Liver (tissue), 9 donors: ENCODE data around the gene TOM1L2. TPM values are rescaled to one million over a fixed set of nuclear protein-coding genes. Genes with fewer than 3 reads are reported as not detected.

Experiments
- DNase-seq: peaks from one replicate; pipeline ENCODE4 v3.0.0-alpha.2; 2017; ENCODE audit warnings: low spot score
- H3K27ac ChIP-seq, 2 donors: one replicate each; pipeline ENCODE4 v1.7.0; 2013; ENCODE audit warnings: inconsistent platforms in 2 of 2, low read length in 2 of 2, control low read depth in 1 of 2, low read depth in 1 of 2, mild to moderate bottlenecking in 1 of 2
- H3K27me3 ChIP-seq, 4 donors: one replicate each; pipeline versions ENCODE4 v1.6.1 to v1.7.0; 2013; ENCODE audit warnings: low read length in 3 of 4, inconsistent platforms in 1 of 4, mild to moderate bottlenecking in 1 of 4, moderate library complexity in 1 of 4; ENCODE audit not compliant: control insufficient read depth in 4 of 4, insufficient read depth in 4 of 4
- H3K36me3 ChIP-seq, 4 donors: one replicate each; pipeline versions ENCODE4 v1.6.1 to v1.7.0; 2013; ENCODE audit warnings: low read length in 3 of 4, mild to moderate bottlenecking in 3 of 4, low read depth in 1 of 4, moderate library complexity in 1 of 4; ENCODE audit not compliant: control insufficient read depth in 4 of 4, insufficient read depth in 3 of 4
- H3K4me1 ChIP-seq, 4 donors: one replicate each; pipeline versions ENCODE4 v1.6.1 to v1.7.0; 2013; ENCODE audit warnings: low read length in 3 of 4, mild to moderate bottlenecking in 3 of 4, moderate library complexity in 1 of 4; ENCODE audit not compliant: control insufficient read depth in 4 of 4, insufficient read depth in 4 of 4
- H3K4me3 ChIP-seq, 3 donors: one replicate each; pipeline versions ENCODE4 v1.6.1 to v1.7.0; 2013; ENCODE audit warnings: low read length in 3 of 3, control low read depth in 1 of 3, low read depth in 1 of 3, mild to moderate bottlenecking in 1 of 3
- H3K9ac ChIP-seq, 2 donors: one replicate each; pipeline ENCODE4 v1.7.0; 2013; ENCODE audit warnings: low read length in 2 of 2, mild to moderate bottlenecking in 2 of 2, moderate library complexity in 2 of 2, control low read depth in 1 of 2, low read depth in 1 of 2
- H3K9me3 ChIP-seq, 4 donors: one replicate each; pipeline versions ENCODE4 v1.6.1 to v1.7.0; 2013; ENCODE audit warnings: low read length in 3 of 4; ENCODE audit not compliant: control insufficient read depth in 4 of 4
- ATF3 ChIP-seq: IDR thresholded peaks from 2 replicates; pipeline ENCODE4 v1.6.1; 2016; ENCODE audit warnings: antibody characterized with exemption
- CTCF ChIP-seq: fragments of 150-350 bp; IDR thresholded peaks from 2 replicates; pipeline ENCODE4 v1.5.1; 2017; ENCODE audit warnings: improper control_type of control experiment, low read depth, low read length; ENCODE audit not compliant: missing input control
- EGR1 ChIP-seq, 2 donors: IDR thresholded peaks; 2 replicates each; pipeline ENCODE4 v1.6.1; 2016 to 2018; ENCODE audit warnings: antibody characterized with exemption in 2 of 2, low read depth in 2 of 2
- FOXA1 ChIP-seq: IDR thresholded peaks from 2 replicates; pipeline ENCODE4 v1.6.1; 2016; ENCODE audit warnings: antibody characterized with exemption
- FOXA2 ChIP-seq: IDR thresholded peaks from 2 replicates; pipeline ENCODE4 v1.6.1; 2016; ENCODE audit warnings: antibody characterized with exemption
- GABPA ChIP-seq, 2 donors: IDR thresholded peaks in 1 of 2; conservative IDR thresholded peaks in 1 of 2; 2 replicates each; pipeline ENCODE4 v1.6.1; 2016; ENCODE audit warnings: antibody characterized with exemption in 2 of 2, mild to moderate bottlenecking in 1 of 2, moderate library complexity in 1 of 2
- HNF4A ChIP-seq, 2 donors: conservative IDR thresholded peaks; 2 replicates each; pipeline ENCODE4 v1.6.1; 2016; ENCODE audit warnings: antibody characterized with exemption in 2 of 2, mild to moderate bottlenecking in 2 of 2
- HNF4G ChIP-seq: IDR thresholded peaks from 2 replicates; pipeline ENCODE4 v1.6.1; 2016; ENCODE audit warnings: antibody characterized with exemption
- JUND ChIP-seq, 2 donors: IDR thresholded peaks; 2 replicates each; pipeline ENCODE4 v1.6.1; 2016; ENCODE audit warnings: antibody characterized with exemption in 2 of 2
- MAX ChIP-seq: IDR thresholded peaks from 2 replicates; pipeline ENCODE4 v1.6.1; 2016; ENCODE audit warnings: antibody characterized with exemption
- NR2F2 ChIP-seq: IDR thresholded peaks from 2 replicates; pipeline ENCODE4 v1.6.1; 2016; ENCODE audit warnings: antibody characterized with exemption
- RAD21 ChIP-seq, 2 donors: IDR thresholded peaks; 2 replicates each; pipeline ENCODE4 v1.6.1; 2016; ENCODE audit warnings: antibody characterized with exemption in 2 of 2, mild to moderate bottlenecking in 2 of 2
- REST ChIP-seq: IDR thresholded peaks from 2 replicates; pipeline ENCODE4 v1.6.1; 2016; ENCODE audit warnings: antibody characterized with exemption, mild to moderate bottlenecking
- RXRA ChIP-seq, 2 donors: IDR thresholded peaks; 2 replicates each; pipeline ENCODE4 v1.6.1; 2017 to 2018; ENCODE audit warnings: antibody characterized with exemption in 2 of 2, mild to moderate bottlenecking in 1 of 2
- SP1 ChIP-seq: IDR thresholded peaks from 2 replicates; pipeline ENCODE4 v1.6.1; 2018; ENCODE audit warnings: antibody characterized with exemption, mild to moderate bottlenecking
- TAF1 ChIP-seq: conservative IDR thresholded peaks from 2 replicates; pipeline ENCODE4 v1.6.1; 2016; ENCODE audit warnings: antibody characterized with exemption, mild to moderate bottlenecking
- YY1 ChIP-seq: IDR thresholded peaks from 2 replicates; pipeline ENCODE4 v1.6.1; 2016; ENCODE audit warnings: antibody characterized with exemption, mild to moderate bottlenecking
- ZBTB33 ChIP-seq: IDR thresholded peaks from 2 replicates; pipeline ENCODE4 v1.6.1; 2016; ENCODE audit warnings: antibody characterized with exemption
- WGBS: extraction: QIAGEN DNeasy Blood & Tissue Kit; methylation state at CpG from one replicate; pipeline ENCODE4 v1.1.7; 2013; 5-methylcytosine and 5-hydroxymethylcytosine counted together
- polyA plus RNA-seq, 2 donors: library from polyadenylated mRNA; stranded (reverse) in 1 of 2; unstranded in 1 of 2; fragments of 200-250 nt in 1 of 2; fragments of >200 nt in 1 of 2; fragmentation: Nextera tagmentation in 1 of 2; extraction: Ambion mirVana in 1 of 2; gene quantifications; one replicate each; pipeline versions ENCODE4 v1.2.1 to v1.2.3, GENCODE V29; 2013 to 2015
- total RNA-seq, 2 donors: library from RNA; depleted of rRNA; stranded (reverse); fragments of >200 nt; gene quantifications; one replicate each; pipeline ENCODE4 v1.2.3, GENCODE V29; 2014
- donor health status: healthy.
- donor health status: healthy.
- donor health status: healthy.
- donor health status: healthy.
- donor health status: healthy.

TOM1L2 gene
- total and polyA plus RNA-seq, 4 donors: 5.0 to 24.0 (median 9.3) TPM

GRCh38 chr17:17937958-17938357, 34.2 kb downstream of the TOM1L2 start:
- no peak overlapping the region for H3K9ac ChIP-seq
- H3K4me3 ChIP-seq: no peak overlapping the region
- H3K9me3 ChIP-seq: no peaks in the 10 kb centered on the region
- H3K27me3 ChIP-seq: no peaks in the 10 kb centered on the region
- TF ChIP-seq FOXA2 (no peak), HNF4A (conservative IDR thresholded peaks at IDR 0.05) (no peak), EGR1 (IDR thresholded peaks at IDR 0.05; ENCODE audit: low read depth in 2 of 2) (no peak), CTCF (no peak), TAF1 (no peak), REST (no peak), HNF4G (no peak), ATF3 (no peak), YY1 (no peak), SP1 (no peak), RXRA (IDR thresholded peaks at IDR 0.05) (no peak), FOXA1 (no peak), JUND (IDR thresholded peaks at IDR 0.05) (no peak), RAD21 (IDR thresholded peaks at IDR 0.05) (no peak), ZBTB33 (no peak), MAX (no peak), NR2F2 (no peak), GABPA (IDR thresholded peaks at IDR 0.05 in 1 of 2, conservative IDR thresholded peaks at IDR 0.05 in 1 of 2) (no peak)
- H3K27ac ChIP-seq: no peak overlapping the region
- no peak for DNase-seq
- H3K36me3 ChIP-seq: no peaks in the 10 kb centered on the region
- WGBS: 95% methylated on average over 5 of the region's 5 CpGs
- H3K4me1 ChIP-seq: peaks cover 0 to 11% (median 1%) of the 10 kb centered on the region in 4 donors
